T-cell (primary cell): ENCODE data around the gene ANKRD13D. TPM values are rescaled to one million over a fixed set of nuclear protein-coding genes. Genes with fewer than 3 reads are reported as not detected.
A peak's percentile ranks its signal among the peaks of the same experiment; 100 is the strongest.

ENCODE experiments used
- ATAC-seq, 4 experiments: fragments of 200-7000 bp in 3 of 4; fragments of 150-1000 bp in 1 of 4; cut with Tn5 transposase; replicated peaks in 1 of 4; 1 replicate in 3 of 4; 2 replicates in 1 of 4; pipeline ENCODE4 v1.10.0; 2021; ENCODE audit warnings: moderate library complexity in 3 of 4, mild to moderate bottlenecking in 2 of 4, moderate number of reproducible peaks in 1 of 4
- CTCF ChIA-PET, 2 donors: fragments of 300-600 bp; sonication (Branson Sonifier 250); formaldehyde crosslinking; loops; one replicate each; lab custom pipeline; 2022; ENCODE audit warnings: antibody characterized with exemption in 2 of 2; lab: Charles Lee
- POLR2A ChIA-PET, 2 donors: fragments of 300-600 bp; sonication (Branson Sonifier 250); formaldehyde crosslinking; loops; one replicate each; lab custom pipeline; 2022; ENCODE audit warnings: antibody characterized with exemption in 2 of 2; lab: Charles Lee
- DNase-seq, 35 experiments: peaks; one replicate each; pipeline versions ENCODE4 v3.0.0 to v3.0.0-alpha.2; 2013 to 2023
- H3K27ac ChIP-seq: one replicate; pipeline ENCODE4 v1.5.1; 2013; ENCODE audit warnings: low read length
- H3K27me3 ChIP-seq, 2 experiments: replicated peaks in 1 of 2; 1 replicate in 1 of 2; 2 replicates in 1 of 2; pipeline versions ENCODE4 v1.6.1 to v1.7.0; 2013; ENCODE audit warnings: low read length in 1 of 2, mixed read lengths in 1 of 2; ENCODE audit not compliant: control insufficient read depth in 2 of 2, insufficient read depth in 2 of 2; ENCODE audit errors: extremely low read depth in 1 of 2
- H3K36me3 ChIP-seq, 2 donors: 1 replicate in 1 of 2; 2 replicates in 1 of 2; pipeline versions ENCODE4 v1.6.1 to v1.7.0; 2013; ENCODE audit warnings: low read length in 1 of 2; ENCODE audit not compliant: control insufficient read depth in 2 of 2, insufficient read depth in 1 of 2; ENCODE audit errors: extremely low read depth in 1 of 2
- H3K4me1 ChIP-seq, 2 experiments: 1 replicate in 1 of 2; 2 replicates in 1 of 2; pipeline versions ENCODE4 v1.6.1 to v1.7.0; 2013; ENCODE audit warnings: low read length in 2 of 2, mixed read lengths in 1 of 2; ENCODE audit not compliant: insufficient read depth in 2 of 2, control insufficient read depth in 1 of 2; ENCODE audit errors: extremely low read depth in 1 of 2
- H3K4me3 ChIP-seq, 2 donors: 1 replicate in 1 of 2; 2 replicates in 1 of 2; pipeline versions ENCODE4 v1.5.1 to v1.7.0; 2013; ENCODE audit warnings: mild to moderate bottlenecking in 2 of 2, low read length in 1 of 2, moderate library complexity in 1 of 2; ENCODE audit not compliant: control insufficient read depth in 1 of 2; ENCODE audit errors: extremely low read depth in 1 of 2
- H3K9me3 ChIP-seq: 2 replicates; pipeline ENCODE4 v1.7.0; 2013
- H3K27ac Mint-ChIP-seq, 2 donors: one replicate each; pipeline ENCODE4 v1.8.0; 2020 to 2021; ENCODE audit warnings: mild to moderate bottlenecking in 2 of 2, mixed read lengths in 2 of 2
- H3K27me3 Mint-ChIP-seq, 2 donors: one replicate each; pipeline ENCODE4 v1.8.0; 2021 to 2022; ENCODE audit warnings: mixed read lengths in 2 of 2
- H3K36me3 Mint-ChIP-seq: one replicate; pipeline ENCODE4 v1.8.0; 2021; ENCODE audit warnings: mixed read lengths
- H3K4me1 Mint-ChIP-seq, 3 donors: one replicate each; pipeline ENCODE4 v1.8.0; 2020 to 2022; ENCODE audit warnings: mixed read lengths in 3 of 3, mild to moderate bottlenecking in 1 of 3
- H3K4me3 Mint-ChIP-seq, 3 donors: one replicate each; pipeline ENCODE4 v1.8.0; 2020 to 2022; ENCODE audit warnings: mild to moderate bottlenecking in 3 of 3, mixed read lengths in 3 of 3, moderate library complexity in 3 of 3
- H3K9me3 Mint-ChIP-seq, 3 donors: one replicate each; pipeline ENCODE4 v1.8.0; 2020 to 2022; ENCODE audit warnings: mixed read lengths in 3 of 3
- WGBS: methylation state at CpG from one replicate; pipeline ENCODE4 v1.1.5; 2013; ENCODE audit warnings: missing lambda C conversion rate; ENCODE audit not compliant: insufficient coverage; 5-methylcytosine and 5-hydroxymethylcytosine counted together
- total RNA-seq, 35 experiments: library from RNA in 6 of 35; stranded (reverse) in 6 of 35; fragments of 120-200 nt in 1 of 35; gene quantifications; one replicate each; pipeline versions ENCODE4 v1.2.1 to v1.2.4 and lab custom pipeline; 2013 to 2026

ANKRD13D gene
- total RNA-seq, 5 donors from 2014 or later (not counting 1 experiment from before 2014, with no cell fraction given), result 150 to 249 (median 237) TPM

- peak overlapping the region; percentile 73 to 82 for H3K27ac Mint-ChIP-seq
- H3K36me3 Mint-ChIP-seq, result peaks cover 33% of the 10 kb centered on the region
- peaks cover 0 to 6% (median 4%) of the 10 kb centered on the region in 3 donors for H3K9me3 Mint-ChIP-seq
- Histone ChIP-seq H3K4me1 (peaks cover 21 to 52% of the 10 kb centered on the region in 2 experiments), H3K36me3 (peaks cover 0 to 46% of the 10 kb centered on the region in 2 donors), H3K9me3 (no peaks in the 10 kb centered on the region), H3K4me3 (no peak overlapping the region), H3K27ac (peak overlapping the region; percentile 23), H3K27me3 (no peaks in the 10 kb centered on the region)
- no peaks in the 10 kb centered on the region for H3K27me3 Mint-ChIP-seq
- DNase-seq, result no peak
- peaks cover 57 to 62% (median 60%) of the 10 kb centered on the region in 3 donors for H3K4me1 Mint-ChIP-seq
- CTCF ChIA-PET, result interaction anchor here (0.6 to 2.7 kb wide), 3 partner anchors 24 to 35 kb away, joined by 3 to 7 read pairs (median 3); partner anchors contain the start of gene GRK2 (in 1 of the 2)
- 97% methylated on average over 22 of the region's 33 CpGs for WGBS
- peak overlapping the region; percentile 17 to 89 (median 17) for H3K4me3 Mint-ChIP-seq
- ATAC-seq, result no peak
- POLR2A ChIA-PET, result interaction anchor here (0.5 to 0.7 kb wide), 2 partner anchors 24 to 29 kb away, joined by 3 to 7 read pairs; no protein-coding TSS in a partner anchor
Measured at GRCh38 chr11:67291481-67292381, 2.6 kb downstream of the ANKRD13D start.

- H3K4me1 ChIP-seq, result peaks cover 14 to 43% of the 10 kb centered on the region in 2 experiments
- peak overlapping the region; percentile 62 for H3K27ac ChIP-seq
- Mint-ChIP-seq H3K27me3 (no peaks in the 10 kb centered on the region), H3K36me3 (peaks cover 37% of the 10 kb centered on the region), H3K4me1 (peaks cover 53 to 56% (median 54%) of the 10 kb centered on the region in 3 donors), H3K27ac (peak overlapping the region; percentile 60 to 82), H3K4me3 (peak overlapping the region; percentile 8 to 45 (median 32)), H3K9me3 (peaks cover 0 to 10% (median 8%) of the 10 kb centered on the region in 3 donors)
- POLR2A ChIA-PET, result interaction anchor here in 1 of 2 donors (0.7 kb wide), 1 partner anchor 60 kb away, joined by 3 read pairs; no protein-coding TSS in a partner anchor
- ATAC-seq (no peak), DNase-seq (no peak)
- no peaks in the 10 kb centered on the region for H3K9me3 ChIP-seq
- H3K4me3 ChIP-seq, result no peak overlapping the region
- no CpG with 5 or more reads among the region's 3 CpGs for WGBS
- CTCF ChIA-PET, result interaction anchor here in 1 of 2 donors (0.7 to 2.7 kb wide), 6 partner anchors 15 to 50 kb away, joined by 3 to 10 read pairs (median 4); partner anchors contain the start of gene GRK2
- H3K27me3 ChIP-seq, result no peaks in the 10 kb centered on the region
- peaks cover 0 to 44% of the 10 kb centered on the region in 2 donors for H3K36me3 ChIP-seq
Measured at GRCh38 chr11:67292671-67293070, 3.6 kb downstream of the ANKRD13D start.

DNA sequence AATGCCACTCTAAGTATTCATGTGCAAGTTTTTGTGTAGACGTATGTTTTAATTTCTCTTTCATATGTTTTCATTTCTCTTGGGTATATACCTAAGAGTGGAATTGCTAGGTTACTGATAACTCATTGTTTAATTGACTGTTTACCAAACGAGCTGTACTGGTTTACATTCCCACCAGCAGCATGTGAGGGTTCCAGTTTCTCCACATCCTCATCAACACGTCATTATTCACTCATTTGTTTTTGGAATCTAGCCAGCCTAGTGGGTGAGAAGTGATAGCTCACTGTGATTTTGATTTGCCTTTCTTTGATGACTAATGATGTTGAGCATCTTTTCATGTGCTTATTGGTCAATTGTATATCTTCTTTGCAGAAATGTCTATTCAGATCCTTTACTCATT is 4.0 kb downstream of the ANKRD13D start:
- H3K27ac Mint-ChIP-seq, result peak overlapping the region; percentile 60 to 82

GRCh38 chr11:67295846-67296245 is 6.7 kb downstream of the ANKRD13D start:
- Mint-ChIP-seq H3K4me3 (peak overlapping the region in 1 of 3 donors; percentile 8), H3K9me3 (peaks cover 0 to 10% (median 8%) of the 10 kb centered on the region in 3 donors), H3K4me1 (peaks cover 34 to 55% (median 47%) of the 10 kb centered on the region in 3 donors), H3K36me3 (peaks cover 50% of the 10 kb centered on the region), H3K27me3 (no peaks in the 10 kb centered on the region), H3K27ac (peak overlapping the region in 1 of 2 donors; percentile 66)
- Histone ChIP-seq H3K4me3 (no peak overlapping the region), H3K27me3 (no peaks in the 10 kb centered on the region), H3K4me1 (peaks cover 10 to 30% of the 10 kb centered on the region in 2 experiments), H3K27ac (no peak overlapping the region), H3K9me3 (no peaks in the 10 kb centered on the region), H3K36me3 (peaks cover 15 to 64% of the 10 kb centered on the region in 2 donors)
- ChIA-PET POLR2A (interaction anchor here in 1 of 2 donors (0.6 to 0.8 kb wide), 2 partner anchors 8 to 50 kb away, joined by 3 read pairs; no protein-coding TSS in a partner anchor), CTCF (no interaction called here)
- ATAC-seq, result no peak
- no peak for DNase-seq
- no CpG with 5 or more reads among the region's 1 CpG for WGBS

More for the DNA sequence above, 4.0 kb downstream of the ANKRD13D start:
- Mint-ChIP-seq H3K9me3 (peaks cover 0 to 10% (median 8%) of the 10 kb centered on the region in 3 donors), H3K4me1 (peaks cover 49 to 56% (median 52%) of the 10 kb centered on the region in 3 donors), H3K4me3 (peak overlapping the region; percentile 8 to 45 (median 32)), H3K27me3 (no peaks in the 10 kb centered on the region), H3K36me3 (peaks cover 37% of the 10 kb centered on the region)
- no CpG with 5 or more reads among the region's 3 CpGs for WGBS
- CTCF ChIA-PET, result interaction anchor here (0.5 to 2.7 kb wide), 7 partner anchors 16 to 50 kb away, joined by 3 to 10 read pairs (median 4); partner anchors contain the start of gene GRK2 (in 1 of the 2)
- POLR2A ChIA-PET, result interaction anchor here in 1 of 2 donors (0.6 to 0.7 kb wide), 2 partner anchors 60 to 127 kb away, joined by 3 to 5 read pairs; no protein-coding TSS in a partner anchor
- Histone ChIP-seq H3K4me3 (no peak overlapping the region), H3K9me3 (no peaks in the 10 kb centered on the region), H3K27ac (peak overlapping the region; percentile 62), H3K27me3 (no peaks in the 10 kb centered on the region), H3K4me1 (peaks cover 10 to 38% of the 10 kb centered on the region in 2 experiments), H3K36me3 (peaks cover 0 to 45% of the 10 kb centered on the region in 2 donors)
- DNase-seq (peak in 2 of 35 experiments; percentile 49 to 70), ATAC-seq (no peak)

DNA sequence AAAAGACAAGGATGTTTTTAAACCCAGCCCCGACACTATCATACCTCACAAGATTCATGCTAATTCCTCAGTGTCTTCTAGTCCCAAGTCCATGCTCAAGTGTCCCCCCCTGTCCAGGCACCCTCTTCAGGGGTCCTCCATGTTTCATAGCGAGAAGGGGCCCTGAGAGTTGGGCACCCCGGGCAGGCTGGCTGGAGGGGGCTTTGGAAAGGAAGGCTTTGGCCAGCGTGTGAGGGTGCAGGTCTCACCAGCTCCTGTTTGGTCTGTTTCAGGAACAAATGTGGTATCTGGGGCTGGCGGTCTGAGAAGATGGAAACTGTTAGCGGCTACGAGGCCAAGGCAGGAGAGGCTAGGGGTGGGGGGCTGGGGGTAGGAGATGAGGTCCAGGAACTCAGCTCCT is 9.7 kb downstream of the ANKRD13D start:
- Mint-ChIP-seq H3K36me3 (peaks cover 44% of the 10 kb centered on the region), H3K4me3 (no peak overlapping the region), H3K9me3 (peaks cover 0 to 10% (median 8%) of the 10 kb centered on the region in 3 donors), H3K4me1 (peaks cover 16 to 39% (median 30%) of the 10 kb centered on the region in 3 donors), H3K27ac (peak overlapping the region; percentile 22 to 52), H3K27me3 (no peaks in the 10 kb centered on the region)
- H3K4me3 ChIP-seq, result no peak overlapping the region
- no peak overlapping the region for H3K27ac ChIP-seq
- ATAC-seq (no peak), DNase-seq (no peak)
- H3K9me3 ChIP-seq, result no peaks in the 10 kb centered on the region
- H3K27me3 ChIP-seq, result no peaks in the 10 kb centered on the region
- POLR2A ChIA-PET, result no interaction called here
- CTCF ChIA-PET, result interaction anchor here in 1 of 2 donors (0.6 kb wide), 1 partner anchor 1668 kb away, joined by 5 read pairs; no protein-coding TSS in a partner anchor
- peaks cover 22 to 64% of the 10 kb centered on the region in 2 donors for H3K36me3 ChIP-seq
- peaks cover under 1 to 20% of the 10 kb centered on the region in 2 experiments for H3K4me1 ChIP-seq
- WGBS, result 100% methylated on average over 4 of the region's 7 CpGs
